NT2/D1 (cell line): ENCODE data around the gene EOLA1.

Source experiments
- SUZ12 ChIP-seq: IDR thresholded peaks from 2 replicates; pipeline ENCODE4 v1.6.1; 2011; ENCODE audit not compliant: insufficient read length, insufficient read depth; ENCODE audit errors: extremely low read depth
- YY1 ChIP-seq: IDR thresholded peaks from 2 replicates; pipeline ENCODE4 v1.6.1; 2011; ENCODE audit not compliant: insufficient read length, insufficient read depth
- ZNF274 ChIP-seq: IDR thresholded peaks from 2 replicates; pipeline ENCODE4 v1.6.1; 2011; ENCODE audit warnings: mild to moderate bottlenecking, low read depth, low read length

DNA sequence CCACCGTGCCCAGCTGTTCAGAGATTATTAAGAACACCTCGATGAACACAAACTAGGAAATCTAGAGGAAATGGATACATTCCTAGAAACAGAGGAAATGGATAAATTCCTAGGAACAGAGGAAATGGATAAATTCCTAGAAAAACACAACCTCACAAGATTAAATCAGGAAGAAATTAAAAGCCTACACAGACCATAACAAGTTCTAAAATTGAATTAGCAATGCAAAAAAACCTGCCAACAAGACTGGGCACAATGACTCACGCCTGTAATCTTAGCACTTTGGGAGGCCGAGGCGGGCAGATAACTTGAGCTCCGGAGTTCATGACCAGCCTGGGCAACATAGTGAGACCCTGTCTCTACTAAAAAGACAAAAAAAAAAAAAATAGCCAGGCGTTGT is 22.6 kb upstream of the EOLA1 start:
- TF ChIP-seq ZNF274 (no peak), YY1 (no peak), SUZ12 (no peak)
